Panc1 (cell line): ENCODE results near the gene AMFR. TPM values are rescaled to one million over a fixed set of nuclear protein-coding genes. Genes with fewer than 3 reads are reported as not detected.

Experiments used
- ATAC-seq: fragments of 200-7000 bp; cut with Tn5 transposase; 2 replicates; pipeline ENCODE4 v1.9.1; 2020; ENCODE audit warnings: mild to moderate bottlenecking, moderate library complexity
- BruUV-seq: library from RNA; stranded (reverse); fragments of 400-500 nt; replicated peaks from 2 replicates; lab custom pipeline; 2021; lab: Mats Ljungman, UMichigan
- CTCF ChIA-PET: fragments of 300-600 bp; sonication (Branson Sonifier 250); formaldehyde crosslinking; loops from one replicate; lab custom pipeline; 2022; ENCODE audit warnings: antibody characterized with exemption; lab: Charles Lee
- POLR2A ChIA-PET: fragments of 300-600 bp; sonication (Branson Sonifier 250); formaldehyde crosslinking; loops from one replicate; lab custom pipeline; 2022; ENCODE audit warnings: antibody characterized with exemption; lab: Charles Lee
- DNase-seq: peaks from one replicate; pipeline ENCODE4 v3.0.0-alpha.2; 2010; ENCODE audit warnings: low read depth, low spot score
- H3K27ac ChIP-seq: 2 replicates; pipeline ENCODE4 v1.5.1; 2011; ENCODE audit warnings: mild to moderate bottlenecking, low read length, inconsistent platforms
- H3K27me3 ChIP-seq: fragments of 200-500 bp; sonication (Bioruptor generic); 2 replicates; pipeline ENCODE4 v1.6.0; 2014; ENCODE audit warnings: low read length, inconsistent platforms; ENCODE audit not compliant: control insufficient read depth, insufficient read depth
- H3K36me3 ChIP-seq: fragments of 200-500 bp; sonication (Bioruptor generic); 2 replicates; pipeline ENCODE4 v1.5.1; 2014; ENCODE audit warnings: inconsistent platforms, mild to moderate bottlenecking, low read length, moderate library complexity; ENCODE audit not compliant: control insufficient read depth, insufficient read depth
- H3K4me1 ChIP-seq: 2 replicates; pipeline ENCODE4 v1.5.1; 2011; ENCODE audit warnings: inconsistent platforms, mild to moderate bottlenecking, low read length, moderate library complexity; ENCODE audit not compliant: control insufficient read depth, insufficient read depth
- H3K4me3 ChIP-seq, 2 experiments: 2 replicates each; pipeline ENCODE4 v1.5.1; 2011 to 2012; ENCODE audit warnings: low read depth in 2 of 2, low read length in 2 of 2, mild to moderate bottlenecking in 2 of 2, inconsistent platforms in 1 of 2, moderate library complexity in 1 of 2
- H3K9me3 ChIP-seq: fragments of 200-500 bp; sonication (Bioruptor generic); 2 replicates; pipeline ENCODE4 v1.5.1; 2014; ENCODE audit warnings: low read depth, mild to moderate bottlenecking, inconsistent platforms, low read length, moderate library complexity; ENCODE audit not compliant: control insufficient read depth, insufficient read depth
- POLR2AphosphoS5 ChIP-seq: IDR thresholded peaks from 2 replicates; pipeline ENCODE4 v1.6.1; 2012; ENCODE audit warnings: mild to moderate bottlenecking, low read depth, low read length, moderate library complexity
- SIN3A ChIP-seq: IDR thresholded peaks from 2 replicates; pipeline ENCODE4 v1.6.1; 2012; ENCODE audit warnings: low read depth, mild to moderate bottlenecking, low read length, moderate library complexity, borderline replicate concordance; ENCODE audit not compliant: insufficient read depth
- TCF7L2 ChIP-seq: IDR thresholded peaks from 2 replicates; pipeline ENCODE4 v1.6.1; 2011; ENCODE audit warnings: mild to moderate bottlenecking, low read depth, low read length, inconsistent platforms
- in situ Hi-C: cut with HindIII; loops from 2 replicates; pipeline ENCODE4 v1.10.0; 2016; ENCODE audit warnings: low sequenced_read_pairs, low pct_unique_long_range_greater_than_20kb
- intact Hi-C: fragments of 100-400 bp; cut with micrococcal nuclease; formaldehyde crosslinking; loops from one replicate; pipeline ENCODE4 v1.10.0; 2022; ENCODE audit not compliant: unreplicated experiment
- total RNA-seq: library from RNA; stranded (reverse); gene quantifications from one replicate; pipeline ENCODE4 v1.2.1, GENCODE V29; 2021; ENCODE audit not compliant: unreplicated experiment
- TF ChIP-seq, protein P1 (sequence below), 2 experiments: IDR thresholded peaks; 2 replicates each; pipeline ENCODE4 v1.6.1; 2011 to 2012; ENCODE audit warnings: low read depth in 2 of 2, control low read depth in 1 of 2, low read length in 1 of 2, mild to moderate bottlenecking in 1 of 2, moderate library complexity in 1 of 2; ENCODE audit not compliant: insufficient read depth in 1 of 2
- TF ChIP-seq, protein P2 (sequence below): fragments of 450-650 bp; IDR thresholded peaks from 2 replicates; pipeline ENCODE4 v1.5.1; 2017; ENCODE audit warnings: mild to moderate bottlenecking

Gene AMFR
- total RNA-seq, 1 experiment from 2014 or later, result 89.6 TPM

DNA sequence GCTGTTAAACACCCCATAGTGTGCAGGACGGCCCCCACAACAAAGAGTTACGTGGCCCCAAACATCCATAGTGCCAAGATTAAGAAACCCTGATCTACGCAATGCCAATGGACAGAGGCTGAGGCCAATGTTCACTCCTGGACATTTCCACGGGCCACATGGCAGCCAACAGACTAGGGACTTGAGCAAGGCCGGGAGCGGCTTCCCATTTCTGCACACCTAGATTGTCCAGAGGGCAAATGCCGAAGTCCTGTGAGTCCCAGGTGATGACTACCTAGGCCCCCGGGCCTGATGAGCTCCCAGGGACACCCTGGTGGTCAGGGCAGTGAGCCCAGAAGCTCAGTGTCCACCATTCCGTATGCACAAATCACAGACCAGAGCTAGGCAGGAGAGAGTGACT lies 95.5 kb downstream of the AMFR start:
- intact Hi-C loops, result no loop called here
- no peak for DNase-seq
- H3K4me3 ChIP-seq, result no peak overlapping the region

DNA sequence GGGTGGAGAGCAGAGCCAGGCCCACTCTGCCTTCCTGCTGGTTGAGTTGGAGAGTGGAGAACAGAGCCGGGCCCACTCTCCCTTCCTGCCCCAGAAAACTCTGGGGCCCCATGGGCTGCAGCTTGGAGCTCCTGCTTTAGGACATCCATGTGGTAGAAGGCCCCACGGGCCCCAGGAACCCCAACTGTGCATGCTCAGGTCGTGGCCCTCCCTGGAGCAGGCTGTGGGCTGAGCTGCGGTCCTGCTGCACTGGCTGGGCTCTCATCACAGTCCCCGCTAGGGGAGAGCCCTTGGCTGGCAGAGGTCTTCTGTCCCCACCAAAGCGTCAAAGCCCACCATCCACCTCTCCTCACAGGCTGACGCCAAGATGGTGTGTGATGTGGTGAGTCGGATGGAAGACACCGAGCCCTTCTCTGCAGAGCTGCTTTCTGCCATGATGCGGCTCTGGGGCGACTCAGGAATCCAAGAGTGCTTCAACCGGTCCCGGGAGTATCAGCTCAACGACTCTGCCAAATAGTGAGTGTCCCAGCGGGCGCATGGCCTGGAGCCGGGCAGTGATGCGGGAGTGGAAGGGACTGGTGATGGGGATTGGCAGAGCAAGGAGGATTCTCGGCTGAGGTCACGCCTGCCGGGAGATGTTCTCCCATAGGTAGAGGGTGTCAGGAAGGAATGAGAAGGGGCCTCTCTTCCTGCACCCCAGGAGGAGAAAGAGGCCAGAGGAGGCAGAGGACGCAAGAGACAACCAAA lies 96.9 kb downstream of the AMFR start:
- BruUV-seq, result no TSS peak
- Histone ChIP-seq H3K9me3 (no peaks in the 10 kb centered on the region), H3K27ac (no peak overlapping the region), H3K36me3 (no peaks in the 10 kb centered on the region), H3K4me1 (no peaks in the 10 kb centered on the region), H3K4me3 (no peak overlapping the region), H3K27me3 (no peaks in the 10 kb centered on the region)
- ChIA-PET CTCF (no interaction called here), POLR2A (no interaction called here)
- in situ Hi-C loops, result no loop called here
- ATAC-seq, result no peak
- intact Hi-C loops, result no loop called here
- TF ChIP-seq, protein P1, sequence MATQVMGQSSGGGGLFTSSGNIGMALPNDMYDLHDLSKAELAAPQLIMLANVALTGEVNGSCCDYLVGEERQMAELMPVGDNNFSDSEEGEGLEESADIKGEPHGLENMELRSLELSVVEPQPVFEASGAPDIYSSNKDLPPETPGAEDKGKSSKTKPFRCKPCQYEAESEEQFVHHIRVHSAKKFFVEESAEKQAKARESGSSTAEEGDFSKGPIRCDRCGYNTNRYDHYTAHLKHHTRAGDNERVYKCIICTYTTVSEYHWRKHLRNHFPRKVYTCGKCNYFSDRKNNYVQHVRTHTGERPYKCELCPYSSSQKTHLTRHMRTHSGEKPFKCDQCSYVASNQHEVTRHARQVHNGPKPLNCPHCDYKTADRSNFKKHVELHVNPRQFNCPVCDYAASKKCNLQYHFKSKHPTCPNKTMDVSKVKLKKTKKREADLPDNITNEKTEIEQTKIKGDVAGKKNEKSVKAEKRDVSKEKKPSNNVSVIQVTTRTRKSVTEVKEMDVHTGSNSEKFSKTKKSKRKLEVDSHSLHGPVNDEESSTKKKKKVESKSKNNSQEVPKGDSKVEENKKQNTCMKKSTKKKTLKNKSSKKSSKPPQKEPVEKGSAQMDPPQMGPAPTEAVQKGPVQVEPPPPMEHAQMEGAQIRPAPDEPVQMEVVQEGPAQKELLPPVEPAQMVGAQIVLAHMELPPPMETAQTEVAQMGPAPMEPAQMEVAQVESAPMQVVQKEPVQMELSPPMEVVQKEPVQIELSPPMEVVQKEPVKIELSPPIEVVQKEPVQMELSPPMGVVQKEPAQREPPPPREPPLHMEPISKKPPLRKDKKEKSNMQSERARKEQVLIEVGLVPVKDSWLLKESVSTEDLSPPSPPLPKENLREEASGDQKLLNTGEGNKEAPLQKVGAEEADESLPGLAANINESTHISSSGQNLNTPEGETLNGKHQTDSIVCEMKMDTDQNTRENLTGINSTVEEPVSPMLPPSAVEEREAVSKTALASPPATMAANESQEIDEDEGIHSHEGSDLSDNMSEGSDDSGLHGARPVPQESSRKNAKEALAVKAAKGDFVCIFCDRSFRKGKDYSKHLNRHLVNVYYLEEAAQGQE (IDR thresholded peaks at IDR 0.05; ENCODE audit: insufficient read depth in 1 of 2, low read depth in 2 of 2, low read length in 1 of 2), result no peak
- TF ChIP-seq SIN3A, result no peak
- TF ChIP-seq TCF7L2, result no peak
- TF ChIP-seq POLR2AphosphoS5, result no peak
- TF ChIP-seq, protein P2, sequence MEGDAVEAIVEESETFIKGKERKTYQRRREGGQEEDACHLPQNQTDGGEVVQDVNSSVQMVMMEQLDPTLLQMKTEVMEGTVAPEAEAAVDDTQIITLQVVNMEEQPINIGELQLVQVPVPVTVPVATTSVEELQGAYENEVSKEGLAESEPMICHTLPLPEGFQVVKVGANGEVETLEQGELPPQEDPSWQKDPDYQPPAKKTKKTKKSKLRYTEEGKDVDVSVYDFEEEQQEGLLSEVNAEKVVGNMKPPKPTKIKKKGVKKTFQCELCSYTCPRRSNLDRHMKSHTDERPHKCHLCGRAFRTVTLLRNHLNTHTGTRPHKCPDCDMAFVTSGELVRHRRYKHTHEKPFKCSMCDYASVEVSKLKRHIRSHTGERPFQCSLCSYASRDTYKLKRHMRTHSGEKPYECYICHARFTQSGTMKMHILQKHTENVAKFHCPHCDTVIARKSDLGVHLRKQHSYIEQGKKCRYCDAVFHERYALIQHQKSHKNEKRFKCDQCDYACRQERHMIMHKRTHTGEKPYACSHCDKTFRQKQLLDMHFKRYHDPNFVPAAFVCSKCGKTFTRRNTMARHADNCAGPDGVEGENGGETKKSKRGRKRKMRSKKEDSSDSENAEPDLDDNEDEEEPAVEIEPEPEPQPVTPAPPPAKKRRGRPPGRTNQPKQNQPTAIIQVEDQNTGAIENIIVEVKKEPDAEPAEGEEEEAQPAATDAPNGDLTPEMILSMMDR, result no peak
- DNase-seq, result no peak

More for the DNA sequence above, 95.5 kb downstream of the AMFR start:
- in situ Hi-C loops, result no loop called here
- TF ChIP-seq TCF7L2, result no peak
- no peak for TF ChIP-seq SIN3A
- TF ChIP-seq, protein P2, result no peak
- no peak for TF ChIP-seq POLR2AphosphoS5
- TF ChIP-seq, protein P1 (IDR thresholded peaks at IDR 0.05; ENCODE audit: insufficient read depth in 1 of 2, low read depth in 2 of 2, low read length in 1 of 2), result no peak
- no TSS peak for BruUV-seq
- ATAC-seq, result no peak
- no peaks in the 10 kb centered on the region for H3K27me3 ChIP-seq
- POLR2A ChIA-PET, result no interaction called here
- CTCF ChIA-PET, result interaction anchor here (0.5 to 0.6 kb wide), 2 partner anchors 30 to 51 kb away, joined by 3 read pairs; no protein-coding TSS in a partner anchor
- no peaks in the 10 kb centered on the region for H3K9me3 ChIP-seq
- H3K36me3 ChIP-seq, result no peaks in the 10 kb centered on the region
- H3K27ac ChIP-seq, result no peak overlapping the region
- no peaks in the 10 kb centered on the region for H3K4me1 ChIP-seq
